Measurements from ENCODE around the gene SORCS2. TPM values are rescaled to one million over a fixed set of nuclear protein-coding genes. Genes with fewer than 3 reads are reported as not detected.

SORCS2 gene
- total and polyA plus RNA-seq, 2 donors (not counting 1 experiment from before 2014, with no cell fraction given): not detected

DNA sequence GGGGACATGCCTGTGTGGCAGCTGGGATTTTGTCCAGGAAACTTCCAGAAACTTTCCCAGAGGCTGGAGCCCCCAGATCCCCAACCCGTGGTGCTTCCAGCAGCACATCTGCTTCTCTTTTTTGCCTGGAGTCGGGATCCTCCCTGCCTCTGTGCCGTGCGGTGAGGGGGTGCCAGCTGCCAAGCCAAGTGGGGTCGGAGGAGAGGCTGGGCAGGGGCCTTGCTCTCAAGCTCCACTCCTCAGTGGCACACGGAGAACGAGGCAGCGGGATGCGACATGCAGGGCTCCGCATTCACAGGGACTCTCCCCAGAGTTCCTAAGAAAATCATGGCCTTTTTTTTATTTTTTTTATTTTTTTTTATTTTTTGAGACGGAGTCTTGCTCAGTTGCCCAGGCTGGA lies 121.7 kb downstream of the SORCS2 start:
- no peak for ATAC-seq (ENCODE audit: low read depth)
- no peak for TF ChIP-seq EZH2 (IDR thresholded peaks at IDR 0.05; ENCODE audit: borderline replicate concordance, insufficient read depth, low read depth, low read length, poor library complexity, severe bottlenecking)
- TF ChIP-seq, protein P1, sequence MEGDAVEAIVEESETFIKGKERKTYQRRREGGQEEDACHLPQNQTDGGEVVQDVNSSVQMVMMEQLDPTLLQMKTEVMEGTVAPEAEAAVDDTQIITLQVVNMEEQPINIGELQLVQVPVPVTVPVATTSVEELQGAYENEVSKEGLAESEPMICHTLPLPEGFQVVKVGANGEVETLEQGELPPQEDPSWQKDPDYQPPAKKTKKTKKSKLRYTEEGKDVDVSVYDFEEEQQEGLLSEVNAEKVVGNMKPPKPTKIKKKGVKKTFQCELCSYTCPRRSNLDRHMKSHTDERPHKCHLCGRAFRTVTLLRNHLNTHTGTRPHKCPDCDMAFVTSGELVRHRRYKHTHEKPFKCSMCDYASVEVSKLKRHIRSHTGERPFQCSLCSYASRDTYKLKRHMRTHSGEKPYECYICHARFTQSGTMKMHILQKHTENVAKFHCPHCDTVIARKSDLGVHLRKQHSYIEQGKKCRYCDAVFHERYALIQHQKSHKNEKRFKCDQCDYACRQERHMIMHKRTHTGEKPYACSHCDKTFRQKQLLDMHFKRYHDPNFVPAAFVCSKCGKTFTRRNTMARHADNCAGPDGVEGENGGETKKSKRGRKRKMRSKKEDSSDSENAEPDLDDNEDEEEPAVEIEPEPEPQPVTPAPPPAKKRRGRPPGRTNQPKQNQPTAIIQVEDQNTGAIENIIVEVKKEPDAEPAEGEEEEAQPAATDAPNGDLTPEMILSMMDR (IDR thresholded peaks at IDR 0.05): no peak
- Histone ChIP-seq H3K9me3 (ENCODE audit: control extremely low read depth in 1 of 3, control insufficient read depth in 2 of 3, insufficient read depth in 1 of 3, low read length in 2 of 3) (peaks cover 0 to 18% (median 4%) of the 10 kb centered on the region in 3 donors), H3K27ac (ENCODE audit: low read length in 2 of 2) (no peak overlapping the region), H3K9ac (ENCODE audit: low read length) (no peak overlapping the region), H3K4me2 (replicated peaks; ENCODE audit: low read depth, low read length, poor library complexity, severe bottlenecking) (no peak overlapping the region), H3K79me2 (ENCODE audit: control insufficient read depth, insufficient read depth, low read length) (no peaks in the 10 kb centered on the region), H3K4me1 (ENCODE audit: control insufficient read depth in 2 of 2, insufficient read depth in 2 of 2, low read length in 2 of 2) (no peaks in the 10 kb centered on the region), H2AFZ (ENCODE audit: insufficient read depth, low read depth, low read length, poor library complexity, severe bottlenecking) (no peak overlapping the region), H4K20me1 (ENCODE audit: control insufficient read depth, insufficient read depth, low read length, poor library complexity, severe bottlenecking) (no peaks in the 10 kb centered on the region), H3K4me3 (ENCODE audit: control extremely low read depth in 1 of 5, extremely low read depth in 1 of 5, insufficient read depth in 1 of 5, low read depth in 2 of 5, low read length in 4 of 5) (no peak overlapping the region), H3K27me3 (replicated peaks in 1 of 4; ENCODE audit: control extremely low read depth in 1 of 4, control insufficient read depth in 3 of 4, insufficient read depth in 4 of 4, low read length in 3 of 4) (no peaks in the 10 kb centered on the region), H3K36me3 (replicated peaks in 1 of 2; ENCODE audit: control extremely low read depth in 1 of 2, control insufficient read depth in 1 of 2, extremely low read depth in 1 of 2, insufficient read depth in 2 of 2, low read length in 1 of 2) (no peaks in the 10 kb centered on the region)
- intact Hi-C loops (cut with micrococcal nuclease): no loop called here
- ChIA-PET POLR2A (no interaction called here), CTCF (no interaction called here)
- Mint-ChIP-seq H3K4me1 (no peaks in the 10 kb centered on the region), H3K27ac (no peak overlapping the region), H3K27me3 (no peaks in the 10 kb centered on the region), H3K4me3 (no peak overlapping the region), H3K9me3 (ENCODE audit: insufficient read depth) (peaks cover 8% of the 10 kb centered on the region)
- no peak for DNase-seq
- 87% methylated on average over 7 of the region's 11 CpGs for WGBS (ENCODE audit: insufficient coverage)

DNA sequence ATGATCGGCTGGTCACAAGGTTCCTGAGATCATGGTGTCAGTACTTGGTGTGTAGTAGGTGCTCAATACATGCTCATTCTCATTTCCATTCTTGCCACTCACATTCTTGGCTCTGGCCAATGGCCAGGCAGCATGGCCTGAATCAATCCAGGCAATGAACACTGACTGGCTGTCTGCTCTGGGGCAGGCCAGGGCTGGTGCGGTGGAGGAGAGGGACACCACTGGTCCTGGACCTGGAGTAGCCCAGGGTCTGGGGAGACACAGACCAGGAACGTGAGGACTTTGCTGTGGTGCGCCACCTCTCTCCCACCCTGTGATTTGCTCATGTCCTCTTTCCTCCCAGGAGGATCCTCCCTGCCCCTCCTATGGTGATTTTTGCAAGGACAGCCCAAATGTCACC lies 122.9 kb downstream of the SORCS2 start:
- Mint-ChIP-seq H3K9me3 (ENCODE audit: insufficient read depth) (peaks cover 8% of the 10 kb centered on the region), H3K27ac (no peak overlapping the region), H3K27me3 (no peaks in the 10 kb centered on the region), H3K4me3 (no peak overlapping the region), H3K4me1 (no peaks in the 10 kb centered on the region)
- H2AFZ ChIP-seq (ENCODE audit: insufficient read depth, low read depth, low read length, poor library complexity, severe bottlenecking): no peak overlapping the region
- no peak for ATAC-seq (ENCODE audit: low read depth)
- DNase-seq: no peak
- H3K9me3 ChIP-seq (ENCODE audit: control extremely low read depth in 1 of 3, control insufficient read depth in 2 of 3, insufficient read depth in 1 of 3, low read length in 2 of 3): peaks cover 0 to 28% (median 4%) of the 10 kb centered on the region in 3 donors
- POLR2A ChIA-PET: no interaction called here
- no peaks in the 10 kb centered on the region for H3K27me3 ChIP-seq (replicated peaks in 1 of 4; ENCODE audit: control extremely low read depth in 1 of 4, control insufficient read depth in 3 of 4, insufficient read depth in 4 of 4, low read length in 3 of 4)
- no peak overlapping the region for H3K4me2 ChIP-seq (replicated peaks; ENCODE audit: low read depth, low read length, poor library complexity, severe bottlenecking)
- no peak overlapping the region for H3K9ac ChIP-seq (ENCODE audit: low read length)
- no peak overlapping the region for H3K4me3 ChIP-seq (ENCODE audit: control extremely low read depth in 1 of 5, extremely low read depth in 1 of 5, insufficient read depth in 1 of 5, low read depth in 2 of 5, low read length in 4 of 5)
- H3K4me1 ChIP-seq (ENCODE audit: control insufficient read depth in 2 of 2, insufficient read depth in 2 of 2, low read length in 2 of 2): no peaks in the 10 kb centered on the region
- H3K27ac ChIP-seq (ENCODE audit: low read length in 2 of 2): no peak overlapping the region
- H4K20me1 ChIP-seq (ENCODE audit: control insufficient read depth, insufficient read depth, low read length, poor library complexity, severe bottlenecking): no peaks in the 10 kb centered on the region
- no peaks in the 10 kb centered on the region for H3K36me3 ChIP-seq (replicated peaks in 1 of 2; ENCODE audit: control extremely low read depth in 1 of 2, control insufficient read depth in 1 of 2, extremely low read depth in 1 of 2, insufficient read depth in 2 of 2, low read length in 1 of 2)
- intact Hi-C loops (cut with micrococcal nuclease): no loop called here
- TF ChIP-seq, protein P1 (IDR thresholded peaks at IDR 0.05): no peak
- no peak for TF ChIP-seq EZH2 (IDR thresholded peaks at IDR 0.05; ENCODE audit: borderline replicate concordance, insufficient read depth, low read depth, low read length, poor library complexity, severe bottlenecking)
- CTCF ChIA-PET: no interaction called here
- H3K79me2 ChIP-seq (ENCODE audit: control insufficient read depth, insufficient read depth, low read length): no peaks in the 10 kb centered on the region
- 60% methylated on average over 3 of the region's 4 CpGs for WGBS (ENCODE audit: insufficient coverage)
